HepG2 (cell line): ENCODE measurements around the gene SOAT1.
"Not testable (repeated sequence)": the region's sequence is repeated elsewhere in the genome, so short reads cannot be mapped to it uniquely, and the experiment has no call there.

Experiments
- ARNT ChIP-seq: fragments of 450-650 bp; IDR thresholded peaks from 2 replicates; pipeline ENCODE4 v1.6.1; 2017
- FOSL2 ChIP-seq: sonication (generic); formaldehyde crosslinking; IDR thresholded peaks from 2 replicates; pipeline ENCODE4 v1.4.0; 2020; ENCODE audit warnings: missing genetic modification reagents
- ISL2 ChIP-seq: sonication (generic); formaldehyde crosslinking; IDR thresholded peaks from 2 replicates; pipeline ENCODE4 v1.5.0; 2020; ENCODE audit warnings: missing genetic modification reagents
- POGZ ChIP-seq: sonication (generic); formaldehyde crosslinking; IDR thresholded peaks from 2 replicates; pipeline ENCODE4 v1.4.0; 2020; ENCODE audit warnings: mild to moderate bottlenecking, missing genetic modification reagents
- PPARG ChIP-seq: conservative IDR thresholded peaks from 2 replicates; pipeline ENCODE4 v1.6.1; 2016; ENCODE audit warnings: missing biosample characterization, missing genetic modification reagents
- TCF7 ChIP-seq: sonication (generic); IDR thresholded peaks from 2 replicates; pipeline ENCODE4 v1.6.1; 2016; ENCODE audit warnings: antibody characterized with exemption, low read depth
- TF ChIP-seq, protein P1 (sequence below): sonication (generic); formaldehyde crosslinking; IDR thresholded peaks from 2 replicates; pipeline ENCODE4 v1.4.0; 2020; ENCODE audit warnings: missing genetic modification reagents

DNA sequence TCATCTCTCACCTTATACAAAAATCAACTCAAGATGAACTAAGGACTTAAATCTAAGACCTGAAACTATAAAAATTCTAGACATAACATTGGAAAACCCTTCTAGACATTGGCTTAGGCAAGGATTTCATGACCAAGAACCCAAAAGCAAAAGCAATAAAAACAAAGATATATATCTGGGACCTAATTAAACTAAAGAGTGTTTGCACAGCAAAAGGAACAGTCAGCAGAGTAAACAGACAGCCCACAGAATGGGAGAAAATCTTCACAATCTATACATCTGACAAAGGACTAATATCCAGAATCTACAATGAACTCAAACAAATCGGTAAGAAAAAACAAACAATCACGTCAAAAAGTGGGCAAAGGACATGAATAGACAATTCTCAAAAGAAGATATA, 105.8 kb downstream of the SOAT1 start:
- not testable (repeated sequence) for TF ChIP-seq ARNT; TCF7; FOSL2 (CRISPR knock-in tag); ISL2 (CRISPR knock-in tag); PPARG; POGZ
- TF ChIP-seq, protein P1, sequence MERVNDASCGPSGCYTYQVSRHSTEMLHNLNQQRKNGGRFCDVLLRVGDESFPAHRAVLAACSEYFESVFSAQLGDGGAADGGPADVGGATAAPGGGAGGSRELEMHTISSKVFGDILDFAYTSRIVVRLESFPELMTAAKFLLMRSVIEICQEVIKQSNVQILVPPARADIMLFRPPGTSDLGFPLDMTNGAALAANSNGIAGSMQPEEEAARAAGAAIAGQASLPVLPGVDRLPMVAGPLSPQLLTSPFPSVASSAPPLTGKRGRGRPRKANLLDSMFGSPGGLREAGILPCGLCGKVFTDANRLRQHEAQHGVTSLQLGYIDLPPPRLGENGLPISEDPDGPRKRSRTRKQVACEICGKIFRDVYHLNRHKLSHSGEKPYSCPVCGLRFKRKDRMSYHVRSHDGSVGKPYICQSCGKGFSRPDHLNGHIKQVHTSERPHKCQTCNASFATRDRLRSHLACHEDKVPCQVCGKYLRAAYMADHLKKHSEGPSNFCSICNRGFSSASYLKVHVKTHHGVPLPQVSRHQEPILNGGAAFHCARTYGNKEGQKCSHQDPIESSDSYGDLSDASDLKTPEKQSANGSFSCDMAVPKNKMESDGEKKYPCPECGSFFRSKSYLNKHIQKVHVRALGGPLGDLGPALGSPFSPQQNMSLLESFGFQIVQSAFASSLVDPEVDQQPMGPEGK (CRISPR knock-in tag) = not testable (repeated sequence)
